Measurements from ENCODE around the gene P3H3.
A peak's percentile ranks its signal among the peaks of the same experiment; 100 is the strongest.

Gene P3H3

DNA sequence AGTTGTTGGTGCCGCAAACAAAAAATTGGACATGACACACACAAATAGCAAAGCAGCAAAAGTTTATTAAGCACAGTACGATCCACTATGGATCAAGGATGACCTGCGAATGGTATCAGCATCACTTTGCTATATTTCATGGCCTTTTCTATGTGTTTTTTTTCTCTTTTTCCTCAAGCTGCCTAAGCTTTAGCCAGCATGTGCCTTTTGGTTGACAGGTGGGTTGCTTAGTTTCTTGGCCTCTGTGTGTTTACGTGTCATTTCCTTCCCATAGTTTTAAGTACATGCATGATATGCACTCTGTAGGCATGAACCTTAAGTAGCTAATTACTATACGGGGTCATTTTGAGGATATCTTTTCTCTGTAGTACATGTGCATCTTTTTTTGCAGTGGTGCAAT lies 29.1 kb upstream of the P3H3 start:
- DNase-seq = no peak

DNA sequence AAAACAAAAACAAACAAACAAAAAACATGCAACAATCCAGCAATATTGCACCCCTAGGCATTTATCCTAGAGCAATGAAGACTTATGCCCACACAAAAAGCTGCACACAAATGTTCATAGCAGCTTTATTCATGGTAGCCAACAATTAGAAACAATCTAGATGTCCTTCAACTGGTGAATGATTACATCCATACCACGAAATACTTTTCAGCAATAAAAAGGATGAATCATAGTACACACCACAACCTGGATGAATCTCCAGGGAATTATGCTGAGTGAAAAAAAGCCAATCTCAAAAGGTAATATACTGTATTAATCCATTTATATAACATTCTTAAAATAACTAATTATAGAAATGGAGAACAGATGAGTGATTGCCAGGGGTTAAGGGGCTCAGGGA lies 21.0 kb upstream of the P3H3 start:
- no peak for DNase-seq

DNA sequence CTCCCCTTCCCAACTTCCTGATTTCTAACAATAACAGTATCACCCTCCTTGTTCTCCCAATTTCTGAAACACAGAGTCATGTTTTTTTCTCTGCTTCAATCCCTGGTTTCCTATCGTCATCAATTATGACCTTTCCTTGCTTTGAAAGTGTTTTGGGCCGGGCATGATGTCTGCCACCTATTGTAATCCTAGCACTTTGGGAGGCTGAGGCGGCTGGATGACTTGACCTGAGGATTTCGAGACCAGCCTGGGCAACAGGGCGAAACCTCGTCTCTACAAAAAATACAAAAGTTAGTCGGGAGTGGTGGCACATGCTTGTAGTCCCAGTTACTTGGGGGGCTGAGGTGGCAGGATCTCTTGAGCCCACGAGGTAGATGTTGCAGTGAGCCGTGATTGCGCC lies 19.2 kb upstream of the P3H3 start:
- DNase-seq = no peak

DNA sequence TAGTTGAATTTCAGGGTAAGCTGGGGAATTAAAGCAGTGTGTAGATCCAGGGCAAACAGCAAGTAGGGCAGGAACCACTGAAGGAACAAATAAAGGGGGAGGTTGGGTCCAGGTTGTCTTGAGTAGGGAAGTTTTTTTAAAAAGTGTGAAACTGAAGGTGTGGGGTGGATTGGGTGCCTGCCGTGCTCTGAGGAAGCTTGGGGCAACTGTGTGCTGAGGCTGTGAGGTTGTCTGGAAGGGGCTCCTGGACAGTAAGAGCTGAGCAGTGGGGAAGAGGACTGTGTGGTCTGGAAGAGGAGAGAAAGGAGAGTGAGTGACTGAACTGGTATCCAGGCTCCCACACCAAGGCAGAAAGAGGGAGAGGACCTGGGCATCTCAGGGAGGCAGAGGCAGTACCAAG lies 17.4 kb upstream of the P3H3 start:
- no peak for DNase-seq

DNA sequence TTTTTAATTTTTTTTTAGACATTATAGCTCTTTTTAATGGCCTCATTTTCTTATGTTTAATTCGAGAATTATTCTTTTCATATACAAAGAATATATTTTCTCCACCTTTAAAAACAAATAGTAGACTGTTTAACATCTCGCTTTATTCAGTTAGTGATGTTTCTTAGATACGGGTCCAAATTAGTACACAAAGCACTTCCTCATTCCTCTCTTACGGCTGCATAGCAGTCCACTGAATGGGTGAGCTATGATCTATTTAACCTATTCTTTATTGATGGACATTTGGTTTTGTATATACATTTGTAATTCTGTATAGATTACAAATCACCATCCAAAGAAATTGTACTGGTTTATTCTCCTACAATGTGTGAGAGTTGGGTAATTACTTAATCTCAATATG lies 14.8 kb upstream of the P3H3 start:
- no peak for DNase-seq

DNA sequence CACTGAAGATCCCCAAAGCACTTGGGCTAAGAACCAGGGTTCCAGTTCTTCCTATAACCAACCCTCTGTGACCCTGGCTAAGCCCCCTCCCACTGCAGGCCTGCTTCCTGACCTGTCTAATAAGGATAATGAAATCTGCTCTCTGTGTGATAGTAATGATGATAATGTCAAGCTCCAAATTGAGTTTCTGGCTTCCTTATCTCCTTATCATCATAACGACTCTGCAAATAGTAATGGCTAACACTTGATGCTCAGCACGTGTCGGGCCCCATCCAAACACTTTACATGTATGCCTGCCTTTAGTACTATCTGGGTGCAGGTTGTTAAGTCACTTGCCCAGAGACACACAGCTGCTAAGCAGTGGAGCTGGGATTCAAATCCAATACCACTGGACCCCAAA lies 11.6 kb upstream of the P3H3 start:
- DNase-seq = no peak

DNA sequence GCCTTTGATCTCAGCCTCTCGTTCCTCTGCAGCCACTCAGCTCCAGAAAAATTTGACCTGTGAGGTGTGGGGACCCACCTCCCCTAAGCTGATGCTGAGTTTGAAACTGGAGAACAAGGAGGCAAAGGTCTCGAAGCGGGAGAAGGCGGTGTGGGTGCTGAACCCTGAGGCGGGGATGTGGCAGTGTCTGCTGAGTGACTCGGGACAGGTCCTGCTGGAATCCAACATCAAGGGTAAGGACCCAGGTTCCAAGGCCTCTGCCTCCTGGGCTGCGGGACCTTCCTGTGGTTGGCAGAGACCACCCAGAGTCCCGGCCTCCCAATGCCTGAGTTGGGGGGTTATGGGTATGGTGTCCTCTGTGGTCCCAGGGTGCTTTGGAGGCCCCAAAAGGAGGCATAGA lies 11.1 kb upstream of the P3H3 start:
- no peak for DNase-seq

DNA sequence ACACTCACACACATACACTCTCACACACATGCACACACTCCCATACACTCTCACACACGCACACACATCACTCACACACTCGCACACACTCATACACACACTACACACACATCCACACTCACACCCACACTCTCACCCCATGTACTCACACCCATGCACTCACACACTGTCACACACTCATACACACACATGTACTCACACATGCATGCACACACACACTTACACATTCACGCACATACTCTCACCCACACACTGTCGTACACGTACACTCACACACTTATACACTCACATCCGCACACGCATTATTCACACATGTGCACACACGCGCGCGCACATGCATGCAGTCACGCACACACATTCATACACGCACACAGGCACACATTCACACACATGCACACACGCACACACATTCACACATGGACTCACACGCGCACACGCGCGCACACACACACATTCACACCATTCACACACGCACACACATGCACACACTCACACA lies 10.5 kb upstream of the P3H3 start:
- DNase-seq = no peak

DNA sequence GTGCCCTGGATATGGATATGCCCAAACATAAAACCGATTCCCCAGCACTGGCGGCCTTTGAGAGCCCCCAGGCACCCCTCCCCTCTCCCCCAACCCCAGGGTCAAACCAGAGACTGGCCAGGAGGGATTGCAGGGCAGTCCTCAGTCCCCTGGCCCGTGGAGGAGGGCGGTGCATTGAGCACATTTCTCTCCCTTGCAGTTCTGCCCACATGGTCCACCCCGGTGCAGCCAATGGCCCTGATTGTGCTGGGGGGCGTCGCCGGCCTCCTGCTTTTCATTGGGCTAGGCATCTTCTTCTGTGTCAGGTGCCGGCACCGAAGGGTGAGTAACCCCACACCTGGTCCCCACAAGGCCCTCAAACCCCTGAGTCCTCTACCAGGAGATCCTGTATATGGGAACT lies 10.0 kb upstream of the P3H3 start:
- DNase-seq = no peak

DNA sequence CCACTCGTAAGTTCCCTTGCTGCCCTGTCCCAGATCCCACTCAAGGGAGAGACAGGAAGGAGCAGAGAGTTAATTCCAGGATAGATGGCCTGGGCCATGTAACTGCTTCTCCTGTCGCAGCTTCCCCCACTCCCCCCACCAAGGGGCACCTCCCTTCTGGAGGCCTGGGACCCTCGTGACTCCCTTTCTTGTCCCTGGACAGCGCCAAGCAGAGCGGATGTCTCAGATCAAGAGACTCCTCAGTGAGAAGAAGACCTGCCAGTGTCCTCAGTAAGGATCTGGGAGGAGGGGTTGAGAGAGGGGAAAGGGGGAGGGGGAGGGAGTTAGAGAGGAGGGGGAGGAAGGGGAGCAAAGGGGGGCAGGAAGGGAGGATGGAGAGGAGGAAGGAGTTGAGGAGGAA lies 9.6 kb upstream of the P3H3 start:
- DNase-seq = no peak

DNA sequence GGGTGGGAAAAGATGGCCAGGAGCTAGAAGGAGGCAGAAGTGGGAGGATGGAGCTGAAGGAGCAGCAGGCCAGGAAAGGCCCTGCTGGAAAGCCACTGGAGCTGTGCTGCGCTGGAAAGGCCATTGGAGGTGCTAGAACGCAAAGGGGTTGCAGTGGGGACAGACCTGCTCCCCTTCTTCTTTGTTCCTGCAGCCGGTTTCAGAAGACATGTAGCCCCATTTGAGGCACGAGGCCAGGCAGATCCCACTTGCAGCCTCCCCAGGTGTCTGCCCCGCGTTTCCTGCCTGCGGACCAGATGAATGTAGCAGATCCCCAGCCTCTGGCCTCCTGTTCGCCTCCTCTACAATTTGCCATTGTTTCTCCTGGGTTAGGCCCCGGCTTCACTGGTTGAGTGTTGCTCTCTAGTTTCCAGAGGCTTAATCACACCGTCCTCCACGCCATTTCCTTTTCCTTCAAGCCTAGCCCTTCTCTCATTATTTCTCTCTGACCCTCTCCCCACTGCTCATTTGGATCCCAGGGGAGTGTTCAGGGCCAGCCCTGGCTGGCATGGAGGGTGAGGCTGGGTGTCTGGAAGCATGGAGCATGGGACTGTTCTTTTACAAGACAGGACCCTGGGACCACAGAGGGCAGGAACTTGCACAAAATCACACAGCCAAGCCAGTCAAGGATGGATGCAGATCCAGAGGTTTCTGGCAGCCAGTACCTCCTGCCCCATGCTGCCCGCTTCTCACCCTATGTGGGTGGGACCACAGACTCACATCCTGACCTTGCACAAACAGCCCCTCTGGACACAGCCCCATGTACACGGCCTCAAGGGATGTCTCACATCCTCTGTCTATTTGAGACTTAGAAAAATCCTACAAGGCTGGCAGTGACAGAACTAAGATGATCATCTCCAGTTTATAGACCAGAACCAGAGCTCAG lies 8.8 kb upstream of the P3H3 start:
- DNase-seq = no peak

DNA sequence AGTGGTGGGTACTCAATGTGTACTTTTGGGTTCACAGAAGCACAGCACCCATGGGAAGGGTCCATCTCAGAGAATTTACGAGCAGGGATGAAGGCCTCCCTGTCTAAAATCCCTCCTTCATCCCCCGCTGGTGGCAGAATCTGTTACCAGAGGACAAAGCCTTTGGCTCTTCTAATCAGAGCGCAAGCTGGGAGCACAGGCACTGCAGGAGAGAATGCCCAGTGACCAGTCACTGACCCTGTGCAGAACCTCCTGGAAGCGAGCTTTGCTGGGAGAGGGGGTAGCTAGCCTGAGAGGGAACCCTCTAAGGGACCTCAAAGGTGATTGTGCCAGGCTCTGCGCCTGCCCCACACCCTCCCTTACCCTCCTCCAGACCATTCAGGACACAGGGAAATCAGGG lies 8.0 kb upstream of the P3H3 start:
- peak in 1 of 3 experiments; percentile 37 for DNase-seq

DNA sequence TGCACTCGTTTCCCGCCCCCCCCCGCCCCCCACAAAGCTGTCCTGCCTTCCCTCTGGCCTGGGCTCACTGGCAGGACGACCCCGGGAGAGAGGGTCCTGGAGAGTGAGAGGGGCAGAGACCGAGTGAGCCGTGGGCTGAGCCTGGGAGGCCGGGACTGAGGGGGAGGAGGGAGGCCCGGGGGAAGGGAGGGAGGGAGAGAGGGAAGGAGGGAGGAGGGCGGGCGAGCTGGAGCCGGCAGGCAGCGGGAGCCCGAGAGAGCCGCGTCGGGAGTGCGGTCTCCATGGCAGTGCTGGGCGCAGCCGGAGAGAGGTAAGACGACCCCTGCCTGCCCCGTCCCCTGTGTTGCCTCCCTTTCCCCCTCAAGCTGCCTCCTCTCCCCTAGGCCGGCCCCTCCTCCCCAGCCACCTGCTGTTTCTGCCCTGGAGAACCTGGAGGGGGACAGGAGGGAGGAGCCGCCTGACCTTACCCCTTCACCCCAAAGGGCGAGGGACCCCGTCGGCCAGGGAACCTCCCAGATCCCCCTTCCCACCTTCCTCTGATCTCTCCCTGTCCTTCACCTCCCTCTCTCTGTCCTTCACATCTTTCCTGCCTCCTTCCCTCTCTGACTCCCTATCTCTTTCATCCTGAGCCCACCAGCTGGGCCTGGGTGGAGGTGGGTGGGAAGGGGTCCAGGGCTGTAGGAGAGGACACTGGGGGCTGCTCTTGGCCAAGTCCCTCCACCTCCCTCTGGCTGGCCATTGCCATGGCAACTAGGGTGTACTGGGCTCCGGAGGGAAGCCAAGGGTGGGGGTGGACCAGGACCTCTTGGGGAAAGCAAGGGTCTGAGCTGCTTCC lies 6.4 kb upstream of the P3H3 start, which contains the start of gene GPR162:
Gene GPR162, plus strand, starts transcription at position 231 of the 835 bp plus-strand sequence. CDS start 2,078 bp downstream, outside the sequence.
- peak; percentile 60 to 91 (median 87) for DNase-seq

DNA sequence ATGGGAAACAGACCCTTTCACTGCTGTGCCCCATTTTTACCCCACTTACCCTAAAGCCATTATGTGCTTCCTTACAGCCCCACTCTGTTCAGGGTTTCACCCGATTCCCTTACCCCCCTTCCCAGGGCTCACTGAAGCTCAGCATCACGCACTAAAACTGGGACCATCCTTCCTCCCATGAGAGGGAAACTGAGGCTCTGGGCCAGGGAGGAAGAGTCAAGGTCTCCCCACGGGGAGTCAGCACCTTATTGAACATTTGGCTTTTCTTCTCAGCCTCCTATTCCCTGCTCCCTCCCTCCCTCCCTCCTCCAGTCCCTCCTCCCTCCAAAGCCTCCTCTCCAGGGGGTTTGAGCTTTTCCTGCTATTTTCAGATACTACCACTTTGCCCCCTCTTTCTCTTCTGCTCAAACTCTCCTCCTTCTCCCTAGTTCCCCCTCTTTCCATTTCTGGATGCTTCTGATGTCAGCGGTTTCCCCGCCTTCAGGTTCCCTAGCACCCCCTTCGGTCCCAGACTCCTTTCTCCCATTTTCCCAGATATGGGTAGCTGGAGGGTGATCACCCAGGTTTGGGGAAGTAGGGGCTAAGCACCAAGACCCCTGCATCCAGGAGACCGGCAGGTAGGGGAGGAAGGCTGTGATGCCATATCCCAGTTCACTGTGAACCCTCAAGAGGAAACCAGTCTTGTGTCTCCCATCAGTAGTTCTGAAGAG lies 5.6 kb upstream of the P3H3 start:
- DNase-seq = no peak

DNA sequence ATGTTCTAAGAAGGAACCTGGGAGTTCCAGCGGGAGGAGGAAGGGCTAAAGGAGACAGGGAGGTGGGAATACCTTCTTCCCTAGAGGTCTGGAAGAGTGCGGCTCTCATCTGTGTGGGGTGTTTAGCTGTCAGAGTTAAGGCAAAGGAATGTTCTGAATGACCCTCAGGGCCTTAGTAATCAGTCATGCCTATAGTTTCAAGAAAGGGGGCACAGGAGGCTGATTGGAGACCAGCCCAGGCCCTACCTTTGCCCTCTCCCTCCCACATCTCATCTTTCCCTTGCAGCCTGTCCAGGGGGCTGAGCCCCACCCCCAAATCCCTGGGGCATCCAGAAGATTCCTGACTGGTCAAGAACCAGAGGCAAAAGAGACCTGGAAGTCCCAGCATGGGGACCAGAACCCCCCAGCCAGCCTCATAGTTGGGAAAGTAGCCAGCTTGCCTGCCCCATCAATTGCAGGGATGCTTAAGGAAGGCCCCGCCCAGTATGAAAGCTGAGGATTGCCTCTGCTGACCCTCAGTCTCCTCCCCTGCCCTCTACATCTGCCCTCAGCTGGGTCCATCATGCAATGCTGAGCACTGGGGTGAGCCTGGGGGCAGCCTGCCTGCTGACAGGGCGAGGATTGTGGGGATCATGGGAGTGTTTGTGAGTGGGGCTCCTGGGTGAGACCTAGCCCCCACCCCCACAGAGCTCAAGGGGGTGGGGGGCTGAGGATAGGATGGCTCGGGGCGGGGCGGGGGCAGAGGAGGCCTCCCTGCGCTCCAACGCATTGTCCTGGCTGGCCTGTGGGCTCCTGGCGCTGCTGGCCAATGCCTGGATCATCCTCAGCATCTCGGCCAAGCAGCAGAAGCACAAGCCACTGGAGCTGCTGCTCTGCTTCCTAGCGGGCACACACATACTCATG lies 4.8 kb upstream of the P3H3 start:
- DNase-seq = no peak

DNA sequence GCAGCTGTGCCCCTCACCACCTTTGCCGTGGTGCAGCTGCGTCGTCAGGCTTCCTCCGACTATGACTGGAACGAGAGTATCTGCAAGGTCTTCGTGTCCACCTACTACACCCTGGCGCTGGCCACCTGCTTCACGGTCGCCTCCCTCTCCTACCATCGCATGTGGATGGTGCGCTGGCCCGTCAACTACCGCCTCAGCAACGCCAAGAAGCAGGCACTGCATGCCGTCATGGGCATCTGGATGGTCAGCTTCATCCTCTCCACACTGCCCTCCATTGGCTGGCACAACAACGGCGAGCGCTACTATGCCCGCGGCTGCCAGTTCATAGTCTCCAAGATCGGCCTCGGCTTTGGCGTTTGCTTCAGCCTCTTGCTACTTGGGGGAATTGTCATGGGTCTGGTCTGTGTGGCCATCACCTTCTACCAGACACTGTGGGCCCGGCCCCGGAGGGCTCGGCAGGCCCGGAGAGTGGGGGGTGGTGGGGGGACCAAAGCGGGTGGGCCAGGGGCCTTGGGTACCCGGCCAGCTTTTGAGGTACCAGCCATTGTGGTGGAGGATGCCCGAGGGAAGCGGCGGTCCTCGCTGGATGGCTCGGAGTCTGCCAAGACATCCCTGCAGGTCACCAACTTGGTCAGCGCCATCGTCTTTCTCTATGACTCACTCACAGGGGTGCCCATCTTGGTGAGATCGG lies 4.0 kb upstream of the P3H3 start:
- DNase-seq = no peak

DNA sequence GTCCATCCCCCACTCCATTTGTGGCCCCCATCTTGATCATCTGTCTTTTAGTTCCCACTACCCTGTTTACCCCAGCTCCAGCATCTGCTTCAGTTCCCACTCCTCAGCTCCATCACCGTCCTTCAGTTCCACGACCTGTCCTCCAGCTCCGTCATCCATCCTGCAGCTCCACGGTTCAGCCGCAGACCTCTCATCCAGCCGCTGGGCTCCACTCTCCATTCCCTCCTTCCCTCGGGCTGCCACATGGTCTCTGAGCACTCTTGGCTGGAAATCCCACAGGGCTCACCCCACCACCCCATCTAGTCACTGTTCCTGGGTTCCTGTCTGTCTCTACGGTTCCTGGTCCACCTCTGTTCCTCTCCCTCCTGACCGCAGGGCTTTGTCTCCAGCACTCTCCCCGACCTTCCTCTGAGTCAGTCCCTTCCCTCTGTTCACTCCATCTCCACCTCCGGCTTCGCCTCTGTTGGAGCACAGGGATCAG lies 3.3 kb upstream of the P3H3 start:
- DNase-seq = no peak

DNA sequence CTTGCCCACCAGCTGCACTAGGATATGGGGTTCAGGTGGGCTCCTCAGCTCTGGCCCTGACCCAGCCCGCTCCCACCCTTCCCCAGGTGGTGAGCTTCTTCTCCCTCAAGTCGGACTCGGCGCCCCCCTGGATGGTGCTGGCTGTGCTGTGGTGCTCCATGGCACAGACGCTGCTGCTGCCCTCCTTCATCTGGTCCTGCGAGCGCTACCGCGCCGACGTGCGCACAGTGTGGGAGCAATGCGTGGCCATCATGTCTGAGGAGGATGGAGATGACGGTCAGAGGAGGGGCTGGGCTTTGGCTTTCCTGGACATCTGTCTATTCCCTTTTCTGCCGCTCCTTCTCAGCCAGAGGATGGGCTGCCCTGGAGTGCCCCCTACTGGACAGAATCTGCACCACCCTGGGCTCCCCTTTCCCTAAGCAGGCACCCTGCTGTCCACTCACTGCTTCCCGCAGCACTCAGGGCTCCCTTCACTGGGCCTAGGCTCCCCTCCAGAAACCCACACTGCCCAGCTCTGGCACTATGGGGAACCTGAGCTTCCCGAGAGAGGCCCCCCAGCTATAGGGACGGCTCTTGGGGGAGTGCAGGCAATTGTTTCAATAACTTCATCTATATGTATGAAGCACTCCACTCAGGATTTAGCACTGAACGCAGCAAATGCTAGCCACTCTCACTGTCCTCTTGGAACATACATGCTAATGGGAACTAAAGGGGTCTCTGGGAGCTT lies 2.6 kb upstream of the P3H3 start:
- DNase-seq = peak; percentile 56 to 84 (median 68)

DNA sequence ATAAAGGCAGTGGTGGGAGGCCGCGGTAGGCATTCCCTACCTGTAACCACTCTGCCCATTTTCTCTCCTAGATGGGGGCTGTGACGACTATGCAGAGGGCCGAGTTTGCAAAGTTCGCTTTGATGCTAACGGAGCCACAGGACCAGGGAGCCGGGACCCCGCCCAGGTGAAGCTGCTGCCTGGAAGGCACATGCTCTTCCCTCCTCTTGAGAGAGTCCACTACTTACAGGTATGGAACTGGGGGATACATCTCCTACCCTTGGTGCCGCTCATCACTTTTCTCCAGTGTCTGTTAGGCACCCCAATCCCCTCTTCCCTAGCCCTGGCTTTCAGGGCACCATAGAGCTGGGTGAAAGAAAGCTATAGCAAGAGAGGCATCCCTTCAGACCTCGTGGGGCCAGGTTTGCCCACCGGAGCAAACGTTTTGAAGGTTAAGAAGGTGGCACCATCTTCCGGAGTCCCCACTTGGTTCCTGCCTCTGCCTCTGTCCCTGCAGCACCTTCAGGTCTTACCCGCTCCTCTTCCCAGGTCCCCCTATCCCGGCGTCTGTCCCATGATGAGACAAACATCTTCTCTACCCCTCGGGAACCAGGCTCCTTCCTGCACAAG lies 2.0 kb upstream of the P3H3 start:
- DNase-seq = no peak

Data from NCI-H1417 (cell line).